ENCODE data around the gene SIGLEC14. TPM values are rescaled to one million over a fixed set of nuclear protein-coding genes. Genes with fewer than 3 reads are reported as not detected.
"Not testable (repeated sequence)": the region's sequence is repeated elsewhere in the genome, so short reads cannot be mapped to it uniquely, and the experiment has no call there.

SIGLEC14 gene
- polyA plus RNA-seq, 2 of the 4 experiments (the other 2 are of a cell fraction): 0.03 TPM; not detected in 1

DNA sequence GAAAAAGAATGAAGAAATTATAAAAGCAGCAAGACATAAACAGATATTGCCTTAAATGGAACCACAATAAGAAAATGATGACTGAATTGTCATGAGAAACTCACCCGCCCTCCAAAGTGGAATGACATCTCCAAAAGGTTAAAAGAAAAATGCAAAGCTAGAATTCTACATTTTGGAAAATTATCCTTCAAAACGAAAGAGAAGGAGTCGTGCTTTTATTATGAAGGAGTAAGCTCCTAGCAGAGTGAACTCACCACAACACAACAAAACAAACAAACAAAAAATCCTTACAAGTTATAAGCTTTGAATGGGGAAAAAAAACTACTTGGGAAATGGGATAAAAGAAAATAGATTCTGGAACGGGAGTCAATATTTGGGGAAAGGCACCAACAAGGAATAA is 6.7 kb downstream of the SIGLEC14 start:
- Histone ChIP-seq H3K9me3 (peaks cover 24% of the 10 kb centered on the region), H3K4me2 (no peak overlapping the region), H3K4me3 (no peak overlapping the region), H3K4me1 (no peaks in the 10 kb centered on the region), H3K27ac (no peak overlapping the region)
- DNase-seq (ENCODE audit: low read depth in 1 of 2, low spot score in 1 of 2) (no peak), FAIRE-seq (no peak), ATAC-seq (no peak)
- CTCF ChIA-PET: no interaction called here
- WGBS (ENCODE audit: missing lambda C conversion rate): 2% methylated on average over 4 of the region's 4 CpGs
- TF ChIP-seq SMC3 (IDR thresholded peaks at IDR 0.05): no peak
- peak; percentile 50; the same call in 1 of the 2 replicates for TF ChIP-seq RNF2 (IDR thresholded peaks at IDR 0.05; ENCODE audit: borderline replicate concordance, low read depth)
- POLR2A ChIA-PET: no interaction called here

DNA sequence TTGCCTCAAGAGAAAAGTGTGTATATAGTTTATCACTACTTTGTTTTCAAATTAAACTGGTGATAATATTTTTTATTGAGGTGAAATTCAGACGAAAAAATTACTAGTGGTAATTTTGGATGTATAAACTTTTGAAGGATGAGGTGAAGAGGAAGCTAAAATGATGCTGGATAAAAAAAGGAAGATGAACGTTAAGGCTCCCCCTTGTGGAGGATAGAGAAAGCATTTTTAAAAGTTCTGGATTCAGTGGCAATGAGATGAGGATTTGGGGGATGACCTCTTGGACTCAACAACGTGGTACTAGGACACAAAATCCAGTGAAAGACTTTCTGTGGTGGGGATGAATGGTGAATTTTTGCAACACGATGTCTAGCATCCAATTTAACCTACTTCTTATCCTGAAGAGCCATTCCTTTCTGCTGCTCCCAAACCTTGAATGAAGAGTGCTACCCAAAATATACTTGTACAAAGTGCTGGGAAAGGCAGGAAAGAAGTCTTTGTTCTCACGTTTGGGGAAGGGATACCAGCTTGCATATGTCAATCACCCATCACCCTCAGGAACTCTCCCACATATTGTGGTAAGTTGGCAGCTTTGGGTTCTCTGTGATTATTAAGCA is 9.2 kb downstream of the SIGLEC14 start:
- DNase-seq (ENCODE audit: low read depth in 1 of 2, low spot score in 1 of 2) (peak; percentile 31), FAIRE-seq (no peak), ATAC-seq (no peak)
- ChIA-PET POLR2A (no interaction called here), CTCF (interaction anchor here (1.0 to 1.9 kb wide), 9 partner anchors 12 to 167 kb away, joined by 3 to 6 read pairs (median 3); no protein-coding TSS in a partner anchor)
- Histone ChIP-seq H3K4me3 (no peak overlapping the region), H3K27ac (no peak overlapping the region), H3K9me3 (peaks cover 24% of the 10 kb centered on the region), H3K4me2 (no peak overlapping the region), H3K4me1 (no peaks in the 10 kb centered on the region)
- WGBS (ENCODE audit: missing lambda C conversion rate): 1% methylated on average over 5 of the region's 5 CpGs
- TF ChIP-seq RFX5 (IDR thresholded peaks at IDR 0.05) (no peak), CEBPB (IDR thresholded peaks at IDR 0.05) (no peak), SMC3 (IDR thresholded peaks at IDR 0.05) (peak; percentile 33; the same call in 2 of the 3 replicates), RAD21 (conservative IDR thresholded peaks at IDR 0.05 in 1 of 2, IDR thresholded peaks at IDR 0.05 in 1 of 2) (peak; percentile 27 to 44; a peak in 2 of 5 replicates), ZC3H11A (IDR thresholded peaks at IDR 0.05) (no peak), SREBF2 (IDR thresholded peaks at IDR 0.05) (no peak), NPAS2 (CRISPR knock-in tag; IDR thresholded peaks at IDR 0.05; ENCODE audit: borderline replicate concordance) (no peak)
- TF ChIP-seq, protein P1, sequence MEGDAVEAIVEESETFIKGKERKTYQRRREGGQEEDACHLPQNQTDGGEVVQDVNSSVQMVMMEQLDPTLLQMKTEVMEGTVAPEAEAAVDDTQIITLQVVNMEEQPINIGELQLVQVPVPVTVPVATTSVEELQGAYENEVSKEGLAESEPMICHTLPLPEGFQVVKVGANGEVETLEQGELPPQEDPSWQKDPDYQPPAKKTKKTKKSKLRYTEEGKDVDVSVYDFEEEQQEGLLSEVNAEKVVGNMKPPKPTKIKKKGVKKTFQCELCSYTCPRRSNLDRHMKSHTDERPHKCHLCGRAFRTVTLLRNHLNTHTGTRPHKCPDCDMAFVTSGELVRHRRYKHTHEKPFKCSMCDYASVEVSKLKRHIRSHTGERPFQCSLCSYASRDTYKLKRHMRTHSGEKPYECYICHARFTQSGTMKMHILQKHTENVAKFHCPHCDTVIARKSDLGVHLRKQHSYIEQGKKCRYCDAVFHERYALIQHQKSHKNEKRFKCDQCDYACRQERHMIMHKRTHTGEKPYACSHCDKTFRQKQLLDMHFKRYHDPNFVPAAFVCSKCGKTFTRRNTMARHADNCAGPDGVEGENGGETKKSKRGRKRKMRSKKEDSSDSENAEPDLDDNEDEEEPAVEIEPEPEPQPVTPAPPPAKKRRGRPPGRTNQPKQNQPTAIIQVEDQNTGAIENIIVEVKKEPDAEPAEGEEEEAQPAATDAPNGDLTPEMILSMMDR (IDR thresholded peaks at IDR 0.05): peak; percentile 41
- TF ChIP-seq, protein P2, sequence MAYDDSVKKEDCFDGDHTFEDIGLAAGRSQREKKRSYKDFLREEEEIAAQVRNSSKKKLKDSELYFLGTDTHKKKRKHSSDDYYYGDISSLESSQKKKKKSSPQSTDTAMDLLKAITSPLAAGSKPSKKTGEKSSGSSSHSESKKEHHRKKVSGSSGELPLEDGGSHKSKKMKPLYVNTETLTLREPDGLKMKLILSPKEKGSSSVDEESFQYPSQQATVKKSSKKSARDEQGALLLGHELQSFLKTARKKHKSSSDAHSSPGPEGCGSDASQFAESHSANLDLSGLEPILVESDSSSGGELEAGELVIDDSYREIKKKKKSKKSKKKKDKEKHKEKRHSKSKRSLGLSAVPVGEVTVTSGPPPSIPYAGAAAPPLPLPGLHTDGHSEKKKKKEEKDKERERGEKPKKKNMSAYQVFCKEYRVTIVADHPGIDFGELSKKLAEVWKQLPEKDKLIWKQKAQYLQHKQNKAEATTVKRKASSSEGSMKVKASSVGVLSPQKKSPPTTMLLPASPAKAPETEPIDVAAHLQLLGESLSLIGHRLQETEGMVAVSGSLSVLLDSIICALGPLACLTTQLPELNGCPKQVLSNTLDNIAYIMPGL (CRISPR knock-in tag; IDR thresholded peaks at IDR 0.05; ENCODE audit: borderline replicate concordance): no peak

DNA sequence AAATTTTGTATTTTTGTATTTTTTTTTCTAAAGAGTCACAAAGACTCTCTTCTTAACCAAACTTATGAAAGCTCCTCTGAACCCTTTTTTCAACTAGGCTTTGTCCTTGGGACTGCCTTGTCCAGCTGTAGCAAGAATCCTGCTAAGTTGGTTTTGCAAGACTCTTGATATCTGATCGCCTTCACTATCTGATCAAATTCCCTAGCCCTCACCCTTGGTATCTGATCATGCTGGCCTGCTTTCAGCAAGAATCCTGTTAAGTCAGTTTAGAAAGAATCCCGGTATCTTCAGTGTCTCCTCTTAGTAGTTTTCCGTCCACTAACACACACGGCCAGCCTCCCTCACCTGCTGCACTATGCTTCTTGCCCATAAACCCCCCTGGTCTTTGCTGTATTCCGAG is 14.5 kb downstream of the SIGLEC14 start:
- Histone ChIP-seq H3K4me3 (no peak overlapping the region), H3K4me1 (no peaks in the 10 kb centered on the region), H3K9me3 (peaks cover 18% of the 10 kb centered on the region), H3K27ac (no peak overlapping the region), H3K4me2 (no peak overlapping the region)
- CTCF ChIA-PET: interaction anchor here (1.6 kb wide), 1 partner anchor 9 kb away, joined by 4 read pairs; no protein-coding TSS in a partner anchor
- POLR2A ChIA-PET: no interaction called here
- FAIRE-seq (no peak), ATAC-seq (no peak), DNase-seq (ENCODE audit: low read depth in 1 of 2, low spot score in 1 of 2) (no peak)
- TF ChIP-seq, protein P3, sequence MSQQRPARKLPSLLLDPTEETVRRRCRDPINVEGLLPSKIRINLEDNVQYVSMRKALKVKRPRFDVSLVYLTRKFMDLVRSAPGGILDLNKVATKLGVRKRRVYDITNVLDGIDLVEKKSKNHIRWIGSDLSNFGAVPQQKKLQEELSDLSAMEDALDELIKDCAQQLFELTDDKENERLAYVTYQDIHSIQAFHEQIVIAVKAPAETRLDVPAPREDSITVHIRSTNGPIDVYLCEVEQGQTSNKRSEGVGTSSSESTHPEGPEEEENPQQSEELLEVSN (IDR thresholded peaks at IDR 0.05; ENCODE audit: borderline replicate concordance, low read depth): no peak
- no peak for TF ChIP-seq MAZ (IDR thresholded peaks at IDR 0.05; ENCODE audit: borderline replicate concordance, low read depth, low read length)
- no peak for TF ChIP-seq MAFK (IDR thresholded peaks at IDR 0.05; ENCODE audit: partially characterized antibody)
- TF ChIP-seq NR3C1 (IDR thresholded peaks at IDR 0.05): no peak
- TF ChIP-seq EHF (CRISPR knock-in tag; IDR thresholded peaks at IDR 0.05): no peak
- no peak for TF ChIP-seq EHMT2 (IDR thresholded peaks at IDR 0.05; ENCODE audit: low read depth)
- no peak for TF ChIP-seq CHD4 (IDR thresholded peaks at IDR 0.05; ENCODE audit: borderline replicate concordance)
- no peak for TF ChIP-seq NFE2L2 (conservative IDR thresholded peaks at IDR 0.05; ENCODE audit: low read length)
- TF ChIP-seq ZFP36 (IDR thresholded peaks at IDR 0.05; ENCODE audit: borderline replicate concordance, partially characterized antibody): no peak
- 2% methylated on average over 5 of the region's 5 CpGs for WGBS (ENCODE audit: missing lambda C conversion rate)

DNA sequence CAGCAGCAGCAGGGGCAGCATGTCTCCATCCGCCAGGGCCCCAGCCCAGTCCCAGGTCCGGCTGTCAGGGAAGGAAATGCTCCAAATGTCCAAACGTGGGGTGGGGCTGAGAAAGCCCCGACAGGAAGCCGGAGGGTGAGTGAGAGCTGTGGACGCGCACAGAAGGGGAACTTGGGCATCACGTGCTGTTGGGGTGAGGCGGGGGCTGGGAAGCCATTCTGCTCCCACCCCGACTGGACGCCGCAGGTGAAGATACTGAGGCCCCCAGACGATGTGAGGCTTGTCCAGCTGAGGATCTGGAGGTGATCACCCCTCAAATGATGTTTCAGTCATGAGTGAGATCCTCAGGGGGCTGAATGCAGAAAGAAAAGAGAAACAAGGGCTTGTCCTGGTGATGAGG is 16.3 kb downstream of the SIGLEC14 start, which contains the start of gene SIGLEC5:
SIGLEC5 (minus strand) TSS at position 87 of the 400 bp plus-strand sequence; CDS start at position 21, 66 bp downstream.
- H3K9me3 ChIP-seq; ATAC-seq; H3K4me3 ChIP-seq; H3K4me2 ChIP-seq; POLR2A ChIA-PET; DNase-seq (ENCODE audit: low read depth in 1 of 2, low spot score in 1 of 2); H3K27ac ChIP-seq; FAIRE-seq; H3K4me1 ChIP-seq: not testable (repeated sequence)
- 34% methylated on average over 10 of the region's 13 CpGs for WGBS (ENCODE audit: missing lambda C conversion rate)
- CTCF ChIA-PET: interaction anchor here (0.9 kb wide), 1 partner anchor 27 kb away, joined by 3 read pairs; no protein-coding TSS in a partner anchor
